ENCODE results near the gene LIN52. TPM values are rescaled to one million over a fixed set of nuclear protein-coding genes. Genes with fewer than 3 reads are reported as not detected.

The LIN52 gene
- total RNA-seq, 4 donors from 2014 or later = 9.2 to 24.2 (median 14.8) TPM

GRCh38 chr14:74161526-74162158, 76.9 kb downstream of the LIN52 start:
- H3K27ac ChIP-seq = no peak overlapping the region
- TF ChIP-seq CTCF (IDR thresholded peaks at IDR 0.05) (no peak), POLR2A (IDR thresholded peaks at IDR 0.05) (no peak)

GRCh38 chr14:74169906-74170305, 85.2 kb downstream of the LIN52 start:
- Histone ChIP-seq H3K4me3 (no peak overlapping the region), H3K27me3 (no peaks in the 10 kb centered on the region), H3K4me1 (no peaks in the 10 kb centered on the region), H3K9me3 (no peaks in the 10 kb centered on the region), H3K36me3 (no peaks in the 10 kb centered on the region), H3K27ac (no peak overlapping the region)
- DNase-seq = no peak
- TF ChIP-seq POLR2A (IDR thresholded peaks at IDR 0.05) (no peak), CTCF (IDR thresholded peaks at IDR 0.05) (no peak)

More at GRCh38 chr14:74161526-74162158, 76.9 kb downstream of the LIN52 start:
- Histone ChIP-seq H3K9me3 (no peaks in the 10 kb centered on the region), H3K27me3 (no peaks in the 10 kb centered on the region), H3K4me3 (no peak overlapping the region), H3K4me1 (no peaks in the 10 kb centered on the region), H3K36me3 (no peaks in the 10 kb centered on the region)
- no peak for DNase-seq

- Histone ChIP-seq H3K4me3 (no peak overlapping the region), H3K36me3 (no peaks in the 10 kb centered on the region), H3K27ac (no peak overlapping the region), H3K4me1 (no peaks in the 10 kb centered on the region), H3K9me3 (no peaks in the 10 kb centered on the region), H3K27me3 (no peaks in the 10 kb centered on the region)
- DNase-seq = no peak
- TF ChIP-seq POLR2A (IDR thresholded peaks at IDR 0.05) = no peak
- TF ChIP-seq CTCF (IDR thresholded peaks at IDR 0.05) = no peak
Observed at GRCh38 chr14:74176400-74176793, 91.6 kb downstream of the LIN52 start.

GRCh38 chr14:74179856-74180255, 95.1 kb downstream of the LIN52 start:
- Histone ChIP-seq H3K36me3 (no peaks in the 10 kb centered on the region), H3K27me3 (no peaks in the 10 kb centered on the region), H3K27ac (no peak overlapping the region), H3K4me3 (no peak overlapping the region), H3K4me1 (no peaks in the 10 kb centered on the region), H3K9me3 (no peaks in the 10 kb centered on the region)
- DNase-seq = no peak
- TF ChIP-seq POLR2A (IDR thresholded peaks at IDR 0.05) (no peak), CTCF (IDR thresholded peaks at IDR 0.05) (no peak)

- Histone ChIP-seq H3K9me3 (no peaks in the 10 kb centered on the region), H3K36me3 (no peaks in the 10 kb centered on the region), H3K27me3 (no peaks in the 10 kb centered on the region), H3K4me1 (no peaks in the 10 kb centered on the region), H3K27ac (no peak overlapping the region), H3K4me3 (no peak overlapping the region)
- DNase-seq = no peak
- no peak for TF ChIP-seq CTCF (IDR thresholded peaks at IDR 0.05)
- TF ChIP-seq POLR2A (IDR thresholded peaks at IDR 0.05) = no peak
Observed at GRCh38 chr14:74190927-74191575, 106.3 kb downstream of the LIN52 start.
